Stomach (tissue), 9 donors: ENCODE results near the gene SH3PXD2A. TPM values are rescaled to one million over a fixed set of nuclear protein-coding genes. Genes with fewer than 3 reads are reported as not detected.

Experiments used
- DNase-seq, 2 donors: peaks; one replicate each; pipeline versions ENCODE4 v3.0.0 to v3.0.0-alpha.2; 2013 to 2019
- H3K27ac ChIP-seq, 5 donors: fragments of 200-600 bp in 4 of 5; sonication (generic) in 4 of 5; one replicate each; pipeline ENCODE4 v1.5.1; 2013 to 2019; ENCODE audit warnings: mild to moderate bottlenecking in 1 of 5, moderate library complexity in 1 of 5
- H3K27me3 ChIP-seq, 3 donors: fragments of 200-600 bp; sonication (generic); one replicate each; pipeline ENCODE4 v1.5.1; 2017 to 2019; ENCODE audit warnings: mixed run types in 1 of 3
- H3K36me3 ChIP-seq, 4 donors: fragments of 200-600 bp; sonication (generic); 1 replicate in 3 of 4; 2 replicates in 1 of 4; pipeline ENCODE4 v1.5.1; 2016 to 2019
- H3K4me1 ChIP-seq, 4 donors: fragments of 200-600 bp; sonication (generic); one replicate each; pipeline ENCODE4 v1.5.1; 2016 to 2019
- H3K4me3 ChIP-seq, 4 donors: fragments of 200-600 bp; sonication (generic) in 3 of 4; one replicate each; pipeline ENCODE4 v1.5.1; 2016 to 2019; ENCODE audit warnings: mild to moderate bottlenecking in 1 of 4
- H3K9me3 ChIP-seq, 4 donors: fragments of 200-600 bp; sonication (generic); one replicate each; pipeline ENCODE4 v1.5.1; 2016 to 2019
- EP300 ChIP-seq: sonication (generic); formaldehyde crosslinking; IDR thresholded peaks from one replicate; pipeline ENCODE4 v1.6.1; 2017; ENCODE audit warnings: antibody characterized with exemption
- POLR2A ChIP-seq, 4 donors: fragments of 450-650 bp; IDR thresholded peaks; one replicate each; pipeline ENCODE4 v1.6.1; 2016; ENCODE audit warnings: antibody characterized with exemption in 4 of 4, control low read depth in 2 of 4, mild to moderate bottlenecking in 1 of 4, moderate library complexity in 1 of 4
- POLR2AphosphoS5 ChIP-seq, 3 donors: sonication (generic); formaldehyde crosslinking; IDR thresholded peaks; one replicate each; pipeline ENCODE4 v1.6.1; 2016; ENCODE audit warnings: antibody characterized with exemption in 3 of 3
- WGBS, 5 donors: extraction: QIAGEN DNeasy Blood & Tissue Kit in 3 of 5; methylation state at CpG; one replicate each; pipeline versions ENCODE4 v1.1.5 to v1.1.7; 2013 to 2018; 5-methylcytosine and 5-hydroxymethylcytosine counted together
- intact Hi-C: fragments of 100-400 bp; cut with DNase I; formaldehyde crosslinking; loops from one replicate; pipeline ENCODE4 v1.15.1; 2023; ENCODE audit warnings: low total_unique reads
- polyA plus RNA-seq, 3 donors: library from polyadenylated mRNA; stranded (reverse); fragments of 200-250 nt; gene quantifications; one replicate each; pipeline ENCODE4 v1.2.3, GENCODE V29; 2013
- total RNA-seq, 5 donors: library from RNA; depleted of rRNA; stranded (reverse); fragments of >200 nt; gene quantifications; one replicate each; pipeline versions ENCODE4 v1.1.0 to v1.2.3, GENCODE V29; 2014 to 2016
- TF ChIP-seq, protein P1 (sequence below), 7 experiments: fragments of 450-650 bp in 4 of 7; fragments of 200-600 bp in 3 of 7; sonication (generic) in 3 of 7; IDR thresholded peaks; one replicate each; pipeline ENCODE4 v1.5.1; 2016 to 2019; ENCODE audit warnings: antibody characterized with exemption in 7 of 7, control low read depth in 2 of 7, mild to moderate bottlenecking in 1 of 7
- donor health status: healthy with polysubstance abuse.
- donor health status: Bipolar disorder and iron deficiency.
- donor health status: healthy.

SH3PXD2A gene
- total and polyA plus RNA-seq, 8 donors: 12.8 to 51.6 (median 24.0) TPM

DNA sequence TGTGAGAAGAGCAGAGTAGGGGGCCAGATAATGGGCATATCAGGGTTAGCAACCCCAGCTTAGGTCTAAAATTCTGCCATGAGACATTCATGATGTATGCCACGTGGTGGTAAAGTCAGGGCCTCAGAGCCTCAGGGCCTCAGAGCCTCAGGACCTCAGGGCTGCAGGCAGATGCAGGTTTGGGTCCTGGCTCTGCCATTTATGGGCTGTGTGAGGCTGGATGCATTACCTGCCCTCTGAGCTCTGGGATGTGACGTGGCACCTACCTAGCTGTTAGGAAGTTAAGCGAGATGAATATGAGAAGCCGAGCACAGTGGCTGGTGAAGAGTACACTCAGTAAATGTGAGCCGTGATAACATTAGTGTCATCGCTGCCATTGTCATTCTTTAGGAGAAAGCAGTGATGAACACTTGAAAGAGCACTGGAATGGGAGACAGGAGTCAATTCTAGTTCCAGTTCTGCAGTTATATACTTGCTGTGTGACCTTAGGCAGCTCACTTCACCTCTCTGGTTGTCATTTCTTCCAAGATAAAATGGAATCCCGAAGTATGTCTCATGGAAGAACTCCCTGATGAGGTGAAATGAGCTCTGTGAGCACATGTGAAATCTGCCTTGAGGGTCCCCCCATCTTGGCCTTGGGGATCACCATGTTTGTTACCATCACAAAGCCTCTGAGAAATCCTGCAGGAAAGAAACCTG is 127.2 kb downstream of the SH3PXD2A start:
- 85 to 94% (median 89%) methylated on average over 7 of the region's 7 CpGs for WGBS, 5 donors
- no peaks in the 10 kb centered on the region for H3K27me3 ChIP-seq
- no peak overlapping the region for H3K27ac ChIP-seq
- intact Hi-C loops: no loop called here
- H3K36me3 ChIP-seq: peaks cover 0 to 10% (median 4%) of the 10 kb centered on the region in 4 donors
- DNase-seq: no peak
- no peak for TF ChIP-seq EP300
- TF ChIP-seq, protein P1, sequence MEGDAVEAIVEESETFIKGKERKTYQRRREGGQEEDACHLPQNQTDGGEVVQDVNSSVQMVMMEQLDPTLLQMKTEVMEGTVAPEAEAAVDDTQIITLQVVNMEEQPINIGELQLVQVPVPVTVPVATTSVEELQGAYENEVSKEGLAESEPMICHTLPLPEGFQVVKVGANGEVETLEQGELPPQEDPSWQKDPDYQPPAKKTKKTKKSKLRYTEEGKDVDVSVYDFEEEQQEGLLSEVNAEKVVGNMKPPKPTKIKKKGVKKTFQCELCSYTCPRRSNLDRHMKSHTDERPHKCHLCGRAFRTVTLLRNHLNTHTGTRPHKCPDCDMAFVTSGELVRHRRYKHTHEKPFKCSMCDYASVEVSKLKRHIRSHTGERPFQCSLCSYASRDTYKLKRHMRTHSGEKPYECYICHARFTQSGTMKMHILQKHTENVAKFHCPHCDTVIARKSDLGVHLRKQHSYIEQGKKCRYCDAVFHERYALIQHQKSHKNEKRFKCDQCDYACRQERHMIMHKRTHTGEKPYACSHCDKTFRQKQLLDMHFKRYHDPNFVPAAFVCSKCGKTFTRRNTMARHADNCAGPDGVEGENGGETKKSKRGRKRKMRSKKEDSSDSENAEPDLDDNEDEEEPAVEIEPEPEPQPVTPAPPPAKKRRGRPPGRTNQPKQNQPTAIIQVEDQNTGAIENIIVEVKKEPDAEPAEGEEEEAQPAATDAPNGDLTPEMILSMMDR (IDR thresholded peaks at IDR 0.05): no peak
- no peak for TF ChIP-seq POLR2AphosphoS5 (IDR thresholded peaks at IDR 0.05)
- TF ChIP-seq POLR2A (IDR thresholded peaks at IDR 0.05): no peak
- H3K9me3 ChIP-seq: no peaks in the 10 kb centered on the region
- H3K4me3 ChIP-seq: no peak overlapping the region
- H3K4me1 ChIP-seq: peaks cover 0 to 19% (median 2%) of the 10 kb centered on the region in 4 donors

DNA sequence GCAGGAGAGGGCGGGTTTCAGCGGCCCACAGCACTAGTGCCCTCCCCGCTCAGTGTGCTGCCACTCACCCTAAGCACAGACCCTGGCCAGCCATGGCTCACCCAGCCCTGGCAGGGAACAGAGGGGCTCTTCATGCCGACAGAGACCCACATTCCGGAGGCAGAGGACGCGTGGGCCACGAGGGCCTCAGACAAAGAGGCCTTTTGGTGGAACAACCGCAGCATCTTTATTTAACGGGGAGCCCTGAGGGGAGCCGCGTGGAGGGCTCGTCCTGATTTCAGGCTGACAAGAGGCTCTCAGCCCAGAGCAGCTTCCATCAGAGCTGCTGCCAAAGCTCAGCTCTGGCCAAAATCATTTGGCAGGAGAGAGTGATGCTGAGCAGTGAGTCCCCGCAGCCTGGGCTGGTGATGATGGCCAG is 127.8 kb downstream of the SH3PXD2A start:
- peaks cover 0 to 19% (median 0%) of the 10 kb centered on the region in 4 donors for H3K4me1 ChIP-seq
- peak in 1 of 2 donors; percentile 83 for DNase-seq
- TF ChIP-seq POLR2A (IDR thresholded peaks at IDR 0.05) (no peak), EP300 (no peak), POLR2AphosphoS5 (IDR thresholded peaks at IDR 0.05) (no peak)
- TF ChIP-seq, protein P1 (IDR thresholded peaks at IDR 0.05): no peak
- no peaks in the 10 kb centered on the region for H3K9me3 ChIP-seq
- 70 to 83% (median 74%) methylated on average over 9 to 14 of the region's 14 CpGs for WGBS, 5 donors
- H3K27ac ChIP-seq: peak overlapping the region in 1 of 5 donors; percentile 41
- no peaks in the 10 kb centered on the region for H3K27me3 ChIP-seq
- peaks cover 0 to 16% (median 7%) of the 10 kb centered on the region in 4 donors for H3K36me3 ChIP-seq
- no peak overlapping the region for H3K4me3 ChIP-seq
- intact Hi-C loops: no loop called here

DNA sequence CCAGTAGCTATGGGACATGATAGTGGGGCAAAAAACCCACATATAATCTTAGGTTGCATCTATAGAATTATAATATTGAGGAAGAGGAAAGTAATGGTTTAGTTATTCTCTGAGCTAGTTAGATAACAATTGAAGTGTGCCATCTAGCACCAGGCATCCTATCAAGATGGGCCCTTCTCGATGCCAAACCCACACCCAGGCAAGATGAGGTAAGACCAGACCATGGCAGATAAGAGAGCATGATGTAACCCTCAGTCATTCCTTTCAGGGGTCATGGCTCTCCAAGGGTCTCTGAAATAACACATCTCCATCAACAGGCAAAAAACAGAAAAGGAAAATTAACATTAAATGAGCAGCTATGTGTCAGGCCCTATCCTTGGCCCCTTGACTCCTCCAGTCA is 128.7 kb downstream of the SH3PXD2A start:
- no peak for DNase-seq
- intact Hi-C loops: no loop called here
- H3K9me3 ChIP-seq: no peaks in the 10 kb centered on the region
- peaks cover 0 to 19% (median 9%) of the 10 kb centered on the region in 4 donors for H3K36me3 ChIP-seq
- no peaks in the 10 kb centered on the region for H3K27me3 ChIP-seq
- H3K27ac ChIP-seq: no peak overlapping the region
- TF ChIP-seq POLR2A (IDR thresholded peaks at IDR 0.05) (no peak), POLR2AphosphoS5 (IDR thresholded peaks at IDR 0.05) (no peak), EP300 (no peak)
- TF ChIP-seq, protein P1 (IDR thresholded peaks at IDR 0.05): no peak
- H3K4me1 ChIP-seq: peaks cover 0 to 14% (median 0%) of the 10 kb centered on the region in 4 donors
- 64 to 84% (median 75%) methylated on average over 1 of the region's 1 CpG for WGBS, 5 donors
- no peak overlapping the region for H3K4me3 ChIP-seq

DNA sequence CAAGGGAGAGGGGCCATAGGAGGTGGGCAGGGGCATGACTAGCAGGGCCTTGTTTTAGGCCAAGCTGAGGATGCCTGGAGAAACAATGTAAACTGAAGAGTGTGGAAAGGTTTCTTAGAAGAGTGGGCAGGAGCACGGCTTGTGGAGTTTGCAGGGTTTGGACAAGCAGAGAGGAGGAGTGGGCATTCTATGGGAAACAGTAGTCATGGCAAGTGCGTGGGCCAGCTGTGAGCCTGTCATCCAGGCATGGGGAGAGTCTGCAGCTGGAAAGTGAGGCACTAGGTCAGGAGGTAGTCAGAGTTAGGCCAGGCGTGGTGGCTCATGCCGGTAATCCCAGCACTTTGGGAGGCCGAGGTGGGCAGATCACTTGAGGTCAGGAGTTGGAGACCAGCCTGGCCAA is 130.1 kb downstream of the SH3PXD2A start:
- TF ChIP-seq EP300 (no peak), POLR2AphosphoS5 (IDR thresholded peaks at IDR 0.05) (no peak), POLR2A (IDR thresholded peaks at IDR 0.05) (no peak)
- TF ChIP-seq, protein P1 (IDR thresholded peaks at IDR 0.05): no peak
- Histone ChIP-seq H3K36me3 (peaks cover 0 to 20% (median 12%) of the 10 kb centered on the region in 4 donors), H3K27ac (no peak overlapping the region), H3K27me3 (no peaks in the 10 kb centered on the region), H3K4me1 (peaks cover 10 to 28% (median 11%) of the 10 kb centered on the region in 4 donors), H3K4me3 (no peak overlapping the region), H3K9me3 (no peaks in the 10 kb centered on the region)
- DNase-seq: no peak
- 94 to 97% (median 95%) methylated on average over 5 of the region's 5 CpGs for WGBS, 5 donors
- intact Hi-C loops: no loop called here
